ENCODE measurements around the gene EXOC3L4.
"Not testable (repeated sequence)": the region's sequence is repeated elsewhere in the genome, so short reads cannot be mapped to it uniquely, and the experiment has no call there.

The EXOC3L4 gene

GRCh38 chr14:103155010-103155409 lies 60.5 kb downstream of the EXOC3L4 start:
- Histone ChIP-seq H3K4me2 (ENCODE audit: low read length) (no peak overlapping the region), H3K9ac (ENCODE audit: low read length) (no peak overlapping the region), H3F3A (ENCODE audit: insufficient read depth, low read length) (no peaks in the 10 kb centered on the region), H3K4me1 (ENCODE audit: insufficient read depth, low read length, severe bottlenecking) (no peaks in the 10 kb centered on the region), H3K9me3 (ENCODE audit: low read length) (no peaks in the 10 kb centered on the region), H3K36me3 (ENCODE audit: insufficient read depth, low read length) (no peaks in the 10 kb centered on the region), H3K27ac (ENCODE audit: low read depth, low read length, poor library complexity, severe bottlenecking) (no peak overlapping the region), H3K79me2 (ENCODE audit: insufficient read depth, low read length) (no peaks in the 10 kb centered on the region), H3K27me3 (ENCODE audit: insufficient read depth, low read length) (peaks cover 12% of the 10 kb centered on the region; the same call in 1 of the 2 replicates), H3K4me3 (ENCODE audit: low read depth, low read length, poor library complexity, severe bottlenecking) (no peak overlapping the region), H3K9me2 (ENCODE audit: low read depth, low read length) (no peaks in the 10 kb centered on the region), H2AFZ (ENCODE audit: low read length) (no peak overlapping the region), H4K20me1 (ENCODE audit: insufficient read depth, low read length) (no peaks in the 10 kb centered on the region)
- TF ChIP-seq, protein P1, sequence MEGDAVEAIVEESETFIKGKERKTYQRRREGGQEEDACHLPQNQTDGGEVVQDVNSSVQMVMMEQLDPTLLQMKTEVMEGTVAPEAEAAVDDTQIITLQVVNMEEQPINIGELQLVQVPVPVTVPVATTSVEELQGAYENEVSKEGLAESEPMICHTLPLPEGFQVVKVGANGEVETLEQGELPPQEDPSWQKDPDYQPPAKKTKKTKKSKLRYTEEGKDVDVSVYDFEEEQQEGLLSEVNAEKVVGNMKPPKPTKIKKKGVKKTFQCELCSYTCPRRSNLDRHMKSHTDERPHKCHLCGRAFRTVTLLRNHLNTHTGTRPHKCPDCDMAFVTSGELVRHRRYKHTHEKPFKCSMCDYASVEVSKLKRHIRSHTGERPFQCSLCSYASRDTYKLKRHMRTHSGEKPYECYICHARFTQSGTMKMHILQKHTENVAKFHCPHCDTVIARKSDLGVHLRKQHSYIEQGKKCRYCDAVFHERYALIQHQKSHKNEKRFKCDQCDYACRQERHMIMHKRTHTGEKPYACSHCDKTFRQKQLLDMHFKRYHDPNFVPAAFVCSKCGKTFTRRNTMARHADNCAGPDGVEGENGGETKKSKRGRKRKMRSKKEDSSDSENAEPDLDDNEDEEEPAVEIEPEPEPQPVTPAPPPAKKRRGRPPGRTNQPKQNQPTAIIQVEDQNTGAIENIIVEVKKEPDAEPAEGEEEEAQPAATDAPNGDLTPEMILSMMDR (IDR thresholded peaks at IDR 0.05; ENCODE audit: low read length), result no peak
- no peak for TF ChIP-seq EZH2 (IDR thresholded peaks at IDR 0.05; ENCODE audit: borderline replicate concordance, low read length)

- not testable (repeated sequence) for H3K9me2 ChIP-seq (ENCODE audit: low read depth, low read length); H2AFZ ChIP-seq (ENCODE audit: low read length); H3K27ac ChIP-seq (ENCODE audit: low read depth, low read length, poor library complexity, severe bottlenecking); H3F3A ChIP-seq (ENCODE audit: insufficient read depth, low read length); H3K4me2 ChIP-seq (ENCODE audit: low read length); H3K4me1 ChIP-seq (ENCODE audit: insufficient read depth, low read length, severe bottlenecking); H4K20me1 ChIP-seq (ENCODE audit: insufficient read depth, low read length); H3K79me2 ChIP-seq (ENCODE audit: insufficient read depth, low read length); H3K36me3 ChIP-seq (ENCODE audit: insufficient read depth, low read length); H3K9ac ChIP-seq (ENCODE audit: low read length); H3K9me3 ChIP-seq (ENCODE audit: low read length); H3K4me3 ChIP-seq (ENCODE audit: low read depth, low read length, poor library complexity, severe bottlenecking)
- peaks cover 12% of the 10 kb centered on the region; the same call in 1 of the 2 replicates for H3K27me3 ChIP-seq (ENCODE audit: insufficient read depth, low read length)
These were observed 60.9 kb downstream of the EXOC3L4 start for GRCh38 chr14:103155416-103155815.

DNA sequence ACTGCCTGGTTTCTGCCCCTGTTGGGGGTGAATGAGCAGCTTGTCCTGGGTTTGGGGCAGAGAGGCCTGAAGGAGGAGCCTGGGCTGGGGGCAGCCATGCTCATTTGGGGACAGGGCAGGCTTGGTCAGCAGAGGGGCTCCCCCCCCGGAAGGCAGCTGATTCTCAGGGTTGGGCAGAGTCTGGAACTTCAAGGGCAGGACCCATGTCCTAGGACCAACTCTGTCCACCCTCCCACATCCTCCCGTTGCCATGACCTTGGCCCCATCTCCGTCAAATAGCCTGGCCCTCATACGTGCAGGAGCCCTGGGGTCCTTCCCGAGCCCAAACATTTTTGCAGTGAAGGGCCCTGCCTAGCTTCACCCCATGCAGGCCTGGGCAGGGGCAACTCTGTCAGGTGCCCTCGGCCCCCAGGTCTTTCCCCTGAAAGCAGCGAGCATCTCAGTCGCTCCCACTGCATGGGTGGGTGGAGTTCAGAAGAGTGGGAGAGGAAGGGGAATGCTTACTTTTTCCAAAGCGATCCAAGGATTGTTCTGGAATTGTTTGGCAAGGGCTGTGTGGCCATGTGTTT lies 61.4 kb downstream of the EXOC3L4 start:
- no peaks in the 10 kb centered on the region for H4K20me1 ChIP-seq (ENCODE audit: insufficient read depth, low read length)
- peaks cover 12% of the 10 kb centered on the region; the same call in 1 of the 2 replicates for H3K27me3 ChIP-seq (ENCODE audit: insufficient read depth, low read length)
- no peaks in the 10 kb centered on the region for H3K36me3 ChIP-seq (ENCODE audit: insufficient read depth, low read length)
- no peak overlapping the region for H3K27ac ChIP-seq (ENCODE audit: low read depth, low read length, poor library complexity, severe bottlenecking)
- no peaks in the 10 kb centered on the region for H3K79me2 ChIP-seq (ENCODE audit: insufficient read depth, low read length)
- H3F3A ChIP-seq (ENCODE audit: insufficient read depth, low read length), result no peaks in the 10 kb centered on the region
- TF ChIP-seq, protein P1 (IDR thresholded peaks at IDR 0.05; ENCODE audit: low read length), result no peak
- no peak for TF ChIP-seq EZH2 (IDR thresholded peaks at IDR 0.05; ENCODE audit: borderline replicate concordance, low read length)
- no peaks in the 10 kb centered on the region for H3K9me2 ChIP-seq (ENCODE audit: low read depth, low read length)
- no peaks in the 10 kb centered on the region for H3K4me1 ChIP-seq (ENCODE audit: insufficient read depth, low read length, severe bottlenecking)
- no peaks in the 10 kb centered on the region for H3K9me3 ChIP-seq (ENCODE audit: low read length)
- no peak overlapping the region for H3K9ac ChIP-seq (ENCODE audit: low read length)
- H2AFZ ChIP-seq (ENCODE audit: low read length), result no peak overlapping the region
- H3K4me3 ChIP-seq (ENCODE audit: low read depth, low read length, poor library complexity, severe bottlenecking), result no peak overlapping the region
- no peak overlapping the region for H3K4me2 ChIP-seq (ENCODE audit: low read length)

Measured in OCI-LY1 (cell line).